GM12865 (cell line): ENCODE results near the gene CHRNA3.

ENCODE experiments used
- DNase-seq: peaks from one replicate; pipeline ENCODE4 v3.0.0; 2010; ENCODE audit warnings: low read depth
- H3K4me3 ChIP-seq: 2 replicates; pipeline ENCODE4 v1.5.1; 2011; ENCODE audit warnings: mild to moderate bottlenecking, low read depth, low read length, control low read depth
- TF ChIP-seq, protein P1 (sequence below): IDR thresholded peaks from 2 replicates; pipeline ENCODE4 v1.5.1; 2011; ENCODE audit warnings: low read length, control low read depth, low read depth, inconsistent platforms; ENCODE audit not compliant: insufficient read depth; ENCODE audit errors: missing control alignments

CHRNA3 gene

DNA sequence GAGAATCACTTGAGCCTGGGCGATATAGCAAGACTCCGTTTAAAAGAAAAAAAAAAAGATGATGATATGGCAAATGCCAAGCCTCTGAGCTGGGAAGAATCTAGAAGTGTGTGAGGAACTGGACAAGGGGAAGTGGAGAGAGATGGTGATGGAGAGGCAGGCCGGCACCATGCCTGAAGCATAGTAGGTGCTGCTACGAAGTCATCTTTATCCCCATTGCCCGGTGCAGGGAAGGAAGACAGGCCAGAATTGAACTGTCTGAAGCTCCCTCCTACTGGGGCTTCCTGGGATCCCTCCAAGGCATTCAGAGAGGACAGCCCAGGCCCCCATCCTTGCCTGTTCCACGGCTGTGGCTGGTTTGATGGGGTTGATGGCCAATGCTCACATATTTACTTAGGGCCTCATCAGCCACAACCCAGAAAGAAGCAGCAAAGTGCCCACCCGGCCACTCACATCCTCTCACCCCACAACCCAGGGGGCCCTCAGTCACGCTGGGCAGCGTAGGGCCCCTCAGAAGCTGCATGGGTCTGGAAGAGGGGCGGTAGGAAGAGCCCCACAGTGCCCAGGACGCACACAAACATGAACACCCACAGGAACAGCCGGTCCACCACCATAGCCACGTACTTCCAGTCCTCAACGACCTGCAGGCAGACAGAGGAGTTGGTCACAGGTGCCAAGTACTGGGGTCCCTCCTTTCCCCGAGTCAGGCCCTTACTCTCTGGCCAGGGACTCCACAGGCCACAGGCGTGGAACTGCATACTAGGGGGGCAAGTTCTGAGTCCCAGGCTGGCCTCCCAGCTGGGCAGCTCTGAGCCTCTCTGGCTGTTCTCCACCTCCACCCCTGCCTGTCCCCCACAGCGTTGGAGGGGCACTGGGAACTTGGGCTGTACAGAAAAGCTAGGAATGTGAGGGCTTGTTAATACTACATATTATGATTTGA, 4.1 kb upstream of the CHRNA3 start:
- H3K4me3 ChIP-seq = no peak overlapping the region
- no peak for DNase-seq
- TF ChIP-seq, protein P1, sequence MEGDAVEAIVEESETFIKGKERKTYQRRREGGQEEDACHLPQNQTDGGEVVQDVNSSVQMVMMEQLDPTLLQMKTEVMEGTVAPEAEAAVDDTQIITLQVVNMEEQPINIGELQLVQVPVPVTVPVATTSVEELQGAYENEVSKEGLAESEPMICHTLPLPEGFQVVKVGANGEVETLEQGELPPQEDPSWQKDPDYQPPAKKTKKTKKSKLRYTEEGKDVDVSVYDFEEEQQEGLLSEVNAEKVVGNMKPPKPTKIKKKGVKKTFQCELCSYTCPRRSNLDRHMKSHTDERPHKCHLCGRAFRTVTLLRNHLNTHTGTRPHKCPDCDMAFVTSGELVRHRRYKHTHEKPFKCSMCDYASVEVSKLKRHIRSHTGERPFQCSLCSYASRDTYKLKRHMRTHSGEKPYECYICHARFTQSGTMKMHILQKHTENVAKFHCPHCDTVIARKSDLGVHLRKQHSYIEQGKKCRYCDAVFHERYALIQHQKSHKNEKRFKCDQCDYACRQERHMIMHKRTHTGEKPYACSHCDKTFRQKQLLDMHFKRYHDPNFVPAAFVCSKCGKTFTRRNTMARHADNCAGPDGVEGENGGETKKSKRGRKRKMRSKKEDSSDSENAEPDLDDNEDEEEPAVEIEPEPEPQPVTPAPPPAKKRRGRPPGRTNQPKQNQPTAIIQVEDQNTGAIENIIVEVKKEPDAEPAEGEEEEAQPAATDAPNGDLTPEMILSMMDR = no peak

DNA sequence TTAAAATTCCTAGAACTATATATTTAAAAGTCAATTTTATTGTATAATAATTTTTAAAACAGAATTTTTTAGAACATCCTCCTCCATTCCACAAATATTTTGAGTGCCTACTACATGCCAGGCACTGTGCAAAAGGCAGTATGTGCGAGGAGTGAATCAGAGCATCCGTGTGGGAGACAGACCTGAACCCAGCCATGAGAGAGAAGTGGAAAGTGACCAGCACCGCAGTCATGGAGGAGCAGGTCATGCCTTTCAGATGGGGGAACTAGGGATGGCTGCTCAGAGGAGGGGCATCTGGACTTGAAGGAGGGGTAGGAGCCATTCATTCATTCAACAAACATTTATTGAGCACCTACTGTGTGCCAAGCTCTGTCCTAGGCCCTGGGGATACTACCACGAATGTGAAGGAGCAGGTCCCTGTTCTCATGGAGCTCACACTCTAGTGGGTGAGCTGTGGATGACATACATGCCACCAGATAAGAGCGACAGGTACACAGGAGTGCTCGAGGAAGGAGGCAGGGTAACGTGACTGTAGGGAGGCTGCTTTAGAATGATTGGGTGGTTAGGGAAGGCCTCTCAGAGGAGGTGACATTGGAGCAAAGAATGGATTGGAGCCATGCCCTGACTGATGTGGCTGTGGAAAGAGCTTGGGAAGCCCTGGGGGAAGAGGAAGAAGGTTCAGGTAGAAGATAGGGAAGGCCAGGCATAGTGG, 3.1 kb upstream of the CHRNA3 start:
- TF ChIP-seq, protein P1 = no peak
- H3K4me3 ChIP-seq = no peak overlapping the region
- DNase-seq = no peak

DNA sequence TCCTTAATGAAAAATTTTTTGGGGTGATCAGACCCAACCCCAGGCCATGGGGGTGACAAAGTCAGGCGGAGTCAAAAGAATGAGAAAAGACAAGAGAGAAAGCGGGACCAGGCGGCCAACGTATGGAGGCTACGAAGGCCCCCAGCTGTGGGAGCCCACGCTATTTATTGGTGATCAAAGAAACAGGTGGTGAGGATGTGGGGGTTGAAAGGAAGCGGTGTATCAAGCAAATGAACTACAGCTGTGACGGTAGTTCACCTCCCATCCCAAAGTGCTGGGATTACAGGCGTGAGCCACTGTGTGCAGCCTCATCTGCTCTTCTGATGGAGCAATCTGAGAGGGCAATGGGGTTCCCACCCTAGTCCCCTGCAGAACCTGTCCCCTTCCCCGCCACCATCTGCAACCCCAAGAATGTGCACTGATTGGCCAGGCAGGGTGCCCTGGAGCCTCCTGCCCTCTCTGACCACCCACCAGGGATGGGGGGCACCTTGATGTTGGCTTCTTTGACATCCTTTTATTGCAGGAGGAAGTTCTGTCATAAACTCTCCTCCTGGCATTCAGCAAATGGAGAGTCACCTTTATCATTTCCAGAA, 1.1 kb upstream of the CHRNA3 start:
- TF ChIP-seq, protein P1 = no peak
- DNase-seq = no peak
- H3K4me3 ChIP-seq = no peak overlapping the region

DNA sequence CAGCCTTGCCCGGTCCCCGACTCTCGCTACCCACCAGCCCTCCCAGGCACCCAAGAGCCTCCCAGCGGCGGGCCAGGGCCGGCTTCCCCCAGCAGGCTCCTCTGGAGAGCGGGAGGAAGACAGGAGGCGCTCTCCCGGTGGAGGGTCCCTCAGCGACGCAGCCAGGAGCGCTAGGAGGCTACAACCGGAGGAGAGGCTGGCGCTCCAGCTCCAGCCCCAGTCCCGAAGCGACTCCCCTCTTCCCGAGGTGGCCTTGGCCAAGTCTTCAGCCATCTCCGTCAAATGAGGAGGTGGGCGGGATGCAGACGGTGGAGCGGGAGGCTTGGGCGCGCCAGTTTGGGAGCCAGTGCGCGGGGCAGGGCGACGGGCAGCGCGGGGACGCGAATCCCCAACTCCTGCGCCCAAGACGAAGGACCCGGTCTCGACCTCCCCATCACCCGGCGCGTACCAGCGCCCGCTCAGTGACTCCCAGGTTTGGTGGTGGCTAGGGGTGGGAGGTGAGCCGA, 722 bp downstream of the CHRNA3 start:
- no peak for DNase-seq
- H3K4me3 ChIP-seq = no peak overlapping the region
- TF ChIP-seq, protein P1 = no peak

DNA sequence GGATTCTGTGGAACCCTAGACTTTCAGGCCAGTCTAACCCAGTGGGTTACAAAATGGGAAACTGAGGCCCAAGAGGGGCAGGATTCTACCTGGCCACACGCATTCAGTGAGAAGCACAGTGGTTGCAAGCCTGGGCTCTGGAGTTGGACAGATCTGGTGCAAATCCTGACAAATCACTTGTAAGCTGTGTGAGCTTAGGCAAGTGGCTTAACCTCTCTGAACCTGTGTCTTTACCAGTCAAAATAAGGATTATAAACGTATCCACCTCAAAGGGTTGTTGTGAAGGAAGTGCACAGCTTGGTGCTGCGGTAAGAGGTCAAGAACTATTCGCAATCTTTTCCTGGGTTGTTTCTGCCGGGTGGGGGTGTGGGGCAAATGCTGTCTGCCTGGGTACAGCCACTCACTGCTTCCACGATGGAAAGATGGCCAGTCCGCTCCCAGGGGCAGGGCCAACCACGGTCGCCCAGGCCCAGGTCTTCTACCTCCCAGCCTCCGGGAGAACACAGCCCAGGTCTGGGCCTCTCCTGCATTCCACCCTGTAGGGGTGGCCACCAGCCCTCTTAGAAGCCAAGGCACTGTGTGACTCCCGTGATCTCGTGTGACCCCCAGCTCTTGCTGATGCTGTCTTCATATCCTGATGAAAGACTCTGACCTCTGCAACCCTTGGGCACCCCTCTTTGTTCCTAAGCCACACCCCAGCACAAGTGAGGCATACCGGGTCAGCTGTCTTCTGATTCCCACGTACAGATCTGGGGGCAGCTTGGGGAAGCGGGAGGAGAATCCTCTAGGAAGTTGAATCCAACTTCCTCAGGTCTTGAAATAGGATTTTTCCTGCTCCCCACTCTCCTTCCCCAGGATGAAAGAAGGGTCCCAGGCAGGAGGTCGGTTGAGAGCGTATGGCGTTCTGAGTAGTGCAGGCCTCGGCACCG, 1.5 kb downstream of the CHRNA3 start:
- TF ChIP-seq, protein P1 = no peak
- DNase-seq = no peak
- no peak overlapping the region for H3K4me3 ChIP-seq

DNA sequence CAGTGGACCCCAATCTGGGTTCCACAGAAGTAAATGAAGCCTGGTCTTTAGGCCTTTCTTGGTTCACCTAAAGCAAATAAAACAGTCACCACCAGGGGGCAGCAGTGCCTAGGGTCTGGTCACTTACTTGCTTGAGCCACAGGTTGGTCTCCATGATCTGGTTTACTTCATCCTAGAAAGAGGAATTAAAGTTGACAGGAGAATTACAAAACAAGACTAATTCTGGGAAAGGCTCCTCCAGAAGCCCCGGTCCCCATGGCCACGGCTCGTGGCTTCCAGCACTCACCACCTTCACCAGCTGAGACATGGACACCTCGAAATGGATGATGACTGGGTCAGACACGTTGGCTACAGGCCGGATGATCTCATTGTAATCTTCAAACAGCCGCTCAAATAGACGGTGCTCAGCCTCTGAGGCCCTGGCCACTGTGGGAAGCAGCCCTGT, 2.3 kb downstream of the CHRNA3 start:
- TF ChIP-seq, protein P1 = peak; percentile 77
- no peak overlapping the region for H3K4me3 ChIP-seq
- peak; percentile 87 for DNase-seq
